Measurements from ENCODE around the gene ATOSB.
A peak's percentile ranks its signal among the peaks of the same experiment; 100 is the strongest.

The ATOSB gene

GRCh38 chr9:35070823-35071813, 44.5 kb downstream of the ATOSB start:
- Mint-ChIP-seq H3K9me3 (no peaks in the 10 kb centered on the region), H3K4me1 (peaks cover 41% of the 10 kb centered on the region), H3K27me3 (ENCODE audit: low read depth) (no peaks in the 10 kb centered on the region), H3K4me3 (peak overlapping the region; percentile 85 to 90 (median 90)), H3K36me3 (ENCODE audit: low read depth) (peaks cover 55% of the 10 kb centered on the region), H3K27ac (peak overlapping the region; percentile 91 to 96 (median 94))
- no peak for TF ChIP-seq CTCF (IDR thresholded peaks at IDR 0.05; ENCODE audit: unreplicated experiment in 3 of 3)

GRCh38 chr9:35069020-35069419, 46.6 kb downstream of the ATOSB start:
- Mint-ChIP-seq H3K4me1 (peaks cover 41% of the 10 kb centered on the region), H3K36me3 (ENCODE audit: low read depth) (peaks cover 53% of the 10 kb centered on the region), H3K9me3 (no peaks in the 10 kb centered on the region), H3K27me3 (ENCODE audit: low read depth) (no peaks in the 10 kb centered on the region), H3K27ac (peak overlapping the region in 2 of 3 experiments; percentile 58 to 59), H3K4me3 (peak overlapping the region; percentile 46 to 74 (median 53))
- TF ChIP-seq CTCF (IDR thresholded peaks at IDR 0.05; ENCODE audit: unreplicated experiment in 3 of 3), result no peak

- peaks cover 36% of the 10 kb centered on the region for H3K4me1 Mint-ChIP-seq
- no peak overlapping the region for H3K27ac Mint-ChIP-seq
- no peaks in the 10 kb centered on the region for H3K9me3 Mint-ChIP-seq
- no peaks in the 10 kb centered on the region for H3K27me3 Mint-ChIP-seq (ENCODE audit: low read depth)
- no peak for TF ChIP-seq CTCF (IDR thresholded peaks at IDR 0.05; ENCODE audit: unreplicated experiment in 3 of 3)
- peaks cover 63% of the 10 kb centered on the region for H3K36me3 Mint-ChIP-seq (ENCODE audit: low read depth)
- peak overlapping the region in 1 of 3 experiments; percentile 29 for H3K4me3 Mint-ChIP-seq
Observed at GRCh38 chr9:35067056-35067455, 48.6 kb downstream of the ATOSB start.

- no peaks in the 10 kb centered on the region for H3K4me1 Mint-ChIP-seq
- H3K9me3 Mint-ChIP-seq, result no peaks in the 10 kb centered on the region
- peaks cover 95% of the 10 kb centered on the region for H3K36me3 Mint-ChIP-seq (ENCODE audit: low read depth)
- no peaks in the 10 kb centered on the region for H3K27me3 Mint-ChIP-seq (ENCODE audit: low read depth)
- no peak for TF ChIP-seq CTCF (IDR thresholded peaks at IDR 0.05; ENCODE audit: unreplicated experiment in 3 of 3)
- no peak overlapping the region for H3K4me3 Mint-ChIP-seq
- H3K27ac Mint-ChIP-seq, result no peak overlapping the region
Observed at GRCh38 chr9:35060548-35061207, 55.0 kb downstream of the ATOSB start.

- TF ChIP-seq CTCF (IDR thresholded peaks at IDR 0.05; ENCODE audit: unreplicated experiment in 3 of 3), result no peak
- no peak overlapping the region for H3K4me3 Mint-ChIP-seq
- H3K36me3 Mint-ChIP-seq (ENCODE audit: low read depth), result peaks cover 99% of the 10 kb centered on the region
- no peak overlapping the region for H3K27ac Mint-ChIP-seq
- no peaks in the 10 kb centered on the region for H3K4me1 Mint-ChIP-seq
- no peaks in the 10 kb centered on the region for H3K9me3 Mint-ChIP-seq
- H3K27me3 Mint-ChIP-seq (ENCODE audit: low read depth), result no peaks in the 10 kb centered on the region
Observed at GRCh38 chr9:35059438-35059837, 56.2 kb downstream of the ATOSB start.
